ENCODE measurements around the gene SOD3. TPM values are rescaled to one million over a fixed set of nuclear protein-coding genes. Genes with fewer than 3 reads are reported as not detected.

The SOD3 gene
- total and polyA plus RNA-seq, 2 of the 4 experiments (the other 2 are of a cell fraction): 0.36 to 5.8 TPM

GRCh38 chr4:24754571-24754970 lies 40.8 kb upstream of the SOD3 start:
- TF ChIP-seq CHD1 (IDR thresholded peaks at IDR 0.05; ENCODE audit: low read depth, low read length): no peak
- no peak for TF ChIP-seq RCOR1 (IDR thresholded peaks at IDR 0.05; ENCODE audit: insufficient replicate concordance, low read length)
- no peak for TF ChIP-seq SMC3 (IDR thresholded peaks at IDR 0.05; ENCODE audit: low read depth, low read length)
- TF ChIP-seq, protein P1, sequence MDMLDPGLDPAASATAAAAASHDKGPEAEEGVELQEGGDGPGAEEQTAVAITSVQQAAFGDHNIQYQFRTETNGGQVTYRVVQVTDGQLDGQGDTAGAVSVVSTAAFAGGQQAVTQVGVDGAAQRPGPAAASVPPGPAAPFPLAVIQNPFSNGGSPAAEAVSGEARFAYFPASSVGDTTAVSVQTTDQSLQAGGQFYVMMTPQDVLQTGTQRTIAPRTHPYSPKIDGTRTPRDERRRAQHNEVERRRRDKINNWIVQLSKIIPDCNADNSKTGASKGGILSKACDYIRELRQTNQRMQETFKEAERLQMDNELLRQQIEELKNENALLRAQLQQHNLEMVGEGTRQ (IDR thresholded peaks at IDR 0.05; ENCODE audit: low read depth, low read length): no peak
- no peak for TF ChIP-seq CEBPB (IDR thresholded peaks at IDR 0.05; ENCODE audit: low read depth, low read length)
- TF ChIP-seq NFE2L2 (IDR thresholded peaks at IDR 0.05; ENCODE audit: low read depth, low read length): no peak
- no peak for TF ChIP-seq RAD21 (IDR thresholded peaks at IDR 0.05; ENCODE audit: low read length)
- TF ChIP-seq MAFK (IDR thresholded peaks at IDR 0.05; ENCODE audit: low read depth, low read length): no peak
- no peak for TF ChIP-seq BHLHE40 (IDR thresholded peaks at IDR 0.05; ENCODE audit: low read depth, low read length)
- TF ChIP-seq POLR2A (IDR thresholded peaks at IDR 0.05; ENCODE audit: low read depth, low read length): no peak
- TF ChIP-seq FOS (IDR thresholded peaks at IDR 0.05; ENCODE audit: low read depth, low read length): no peak
- no peak for TF ChIP-seq MXI1 (IDR thresholded peaks at IDR 0.05; ENCODE audit: borderline replicate concordance, low read depth, low read length)
- TF ChIP-seq ELK1 (IDR thresholded peaks at IDR 0.05; ENCODE audit: borderline replicate concordance, low read depth, low read length): no peak
- TF ChIP-seq CTCF (conservative IDR thresholded peaks at IDR 0.05; ENCODE audit: low read depth, low read length): no peak
- no peak overlapping the region for H3K14ac ChIP-seq (replicated peaks; ENCODE audit: low read depth, low read length)
- in situ Hi-C loops (cut with MboI; ENCODE audit: low sequenced_read_pairs) (no loop called here), intact Hi-C loops (cut with micrococcal nuclease) (no loop called here), dilution Hi-C loops (cut with HindIII; ENCODE audit: low sequenced_read_pairs, unreplicated experiment) (no loop called here)
- POLR2A ChIA-PET (ENCODE audit: unreplicated experiment): no interaction called here
- H4K20me1 ChIP-seq (ENCODE audit: insufficient read depth, low read length): no peaks in the 10 kb centered on the region
- no CpG with 5 or more reads among the region's 3 CpGs for WGBS, 2 experiments (ENCODE audit: extremely low coverage in 2 of 2, insufficient read length in 1 of 2)
- no peaks in the 10 kb centered on the region for H3K9me1 ChIP-seq (ENCODE audit: insufficient read depth, low read length)
- no peak overlapping the region for H3K56ac ChIP-seq (ENCODE audit: extremely low read depth, insufficient read depth, low read length)
- no peak overlapping the region for H2BK20ac ChIP-seq (ENCODE audit: low read depth, low read length)
- no peaks in the 10 kb centered on the region for H3K4me1 ChIP-seq (ENCODE audit: control insufficient read depth, insufficient read depth, low read length)
- no peaks in the 10 kb centered on the region for H3K27me3 ChIP-seq (ENCODE audit: control insufficient read depth, insufficient read depth, low read length)
- no peak overlapping the region for H3K23ac ChIP-seq (ENCODE audit: low read depth, low read length)
- H3K9ac ChIP-seq (ENCODE audit: low read depth, low read length): no peak overlapping the region
- H3K18ac ChIP-seq (ENCODE audit: low read depth, low read length): no peak overlapping the region
- BruUV-seq (replicated peaks): no TSS peak
- no peak overlapping the region for H2AFZ ChIP-seq (replicated peaks; ENCODE audit: low read length, poor library complexity)
- no peak overlapping the region for H2AK5ac ChIP-seq (ENCODE audit: low read depth, low read length)
- H2AK9ac ChIP-seq (replicated peaks; ENCODE audit: low read depth, low read length, poor library complexity): no peak overlapping the region
- H2BK15ac ChIP-seq (ENCODE audit: low read depth, low read length): no peak overlapping the region
- no peak overlapping the region for H3K4me2 ChIP-seq (ENCODE audit: low read depth, low read length)
- no peak overlapping the region for H2BK120ac ChIP-seq (ENCODE audit: low read depth, low read length)
- no peak overlapping the region for H4K91ac ChIP-seq (ENCODE audit: insufficient read depth, low read depth, low read length)
- peaks cover 6% of the 10 kb centered on the region; the same call in 1 of the 2 replicates for H3K9me3 ChIP-seq (ENCODE audit: control insufficient read depth, insufficient read depth, low read length)
- no peak overlapping the region for H3K4me3 ChIP-seq (ENCODE audit: insufficient read depth, low read depth, low read length)
- CTCF ChIA-PET: no interaction called here
- no peak overlapping the region for H4K8ac ChIP-seq (ENCODE audit: low read depth in 2 of 2, low read length in 2 of 2)
- no peak for ATAC-seq (ENCODE audit: low read depth)
- H3K27ac ChIP-seq (ENCODE audit: insufficient read depth, low read length): no peak overlapping the region
- no peaks in the 10 kb centered on the region for H3K79me1 ChIP-seq (ENCODE audit: low read depth in 1 of 2, low read length in 2 of 2)
- H3K36me3 ChIP-seq (ENCODE audit: control insufficient read depth, insufficient read depth, low read length): no peaks in the 10 kb centered on the region
- no peak overlapping the region for H3K4ac ChIP-seq (ENCODE audit: low read depth, low read length)
- DNase-seq: no peak
- H2BK5ac ChIP-seq (ENCODE audit: low read depth, low read length, poor library complexity, severe bottlenecking): no peak overlapping the region
- no peak overlapping the region for H4K5ac ChIP-seq (ENCODE audit: low read depth, low read length)
